Cortex of kidney (tissue), 1 donor: ENCODE results near the gene RANBP6.
"Not testable (repeated sequence)": the region's sequence is repeated elsewhere in the genome, so short reads cannot be mapped to it uniquely, and the experiment has no call there.

Experiments
- DNase-seq: peaks from one replicate; lab custom pipeline; 2025; lab: John Stamatoyannopoulos, UW

Gene RANBP6

DNA sequence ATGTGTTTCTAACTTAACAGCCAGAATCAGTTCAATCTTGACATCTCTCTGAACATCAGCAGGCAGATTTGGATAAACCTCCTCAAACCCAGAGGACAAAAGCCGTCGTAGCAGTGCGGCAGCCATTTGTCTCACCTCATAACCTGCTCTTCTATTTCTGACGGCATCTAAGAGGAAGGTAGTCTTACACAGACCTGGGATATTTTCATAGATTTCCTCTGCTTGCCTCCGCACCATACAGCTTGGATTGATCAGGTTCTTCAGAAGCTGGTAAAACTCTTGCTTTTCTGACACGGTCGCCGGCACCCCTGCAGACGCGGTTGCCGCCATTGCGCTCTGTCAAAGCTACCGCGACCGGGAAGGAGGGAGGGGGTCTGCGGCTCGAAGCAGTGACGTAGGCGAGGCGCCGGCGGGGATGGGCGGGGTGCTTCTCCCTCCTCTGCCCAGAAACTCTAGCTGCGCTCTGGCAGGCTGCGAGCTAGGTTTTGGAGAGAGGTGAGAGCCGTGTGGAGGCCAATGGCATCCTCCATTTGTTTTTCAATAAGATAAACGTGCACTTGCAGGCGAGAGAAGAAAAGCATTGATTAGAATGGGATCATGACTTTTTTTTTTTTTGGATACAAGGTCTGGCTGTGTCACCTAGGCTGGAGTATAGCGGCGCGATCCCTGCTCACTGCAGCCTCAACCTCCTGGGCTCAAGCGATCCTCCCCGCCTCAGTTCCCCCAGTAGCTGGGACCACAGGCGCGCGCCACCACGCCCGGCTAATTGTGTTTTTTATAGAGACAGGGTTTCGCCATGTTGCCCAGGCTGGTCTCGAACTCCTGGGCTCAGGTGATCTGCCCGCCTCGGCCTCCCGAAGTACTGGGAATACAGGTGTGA is at the start of gene RANBP6:
RANBP6 (minus strand) TSS at position 347 of the 880 bp plus-strand sequence; CDS start at position 330, 17 bp downstream.
- peak; percentile 14 for DNase-seq

DNA sequence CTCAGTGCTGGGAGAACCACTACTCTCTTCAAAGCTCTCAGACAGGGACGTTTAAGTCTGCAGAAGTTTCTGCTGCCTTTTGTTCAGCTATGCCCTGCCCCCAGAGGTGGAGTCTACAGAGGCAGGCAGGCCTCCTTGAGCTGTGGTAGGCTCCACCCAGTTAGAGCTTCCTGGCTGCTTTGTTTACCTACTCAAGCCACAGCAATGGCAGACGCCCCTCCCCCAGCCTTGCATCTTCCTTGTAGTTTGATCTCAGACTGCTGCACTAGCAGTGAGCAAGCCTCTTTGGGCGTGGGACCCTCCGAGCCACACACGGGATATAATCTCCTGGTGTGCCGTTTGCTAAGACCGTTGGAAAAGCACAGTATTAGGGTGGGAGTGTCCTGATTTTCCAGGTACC is 47.7 kb upstream of the RANBP6 start:
- not testable (repeated sequence) for DNase-seq

DNA sequence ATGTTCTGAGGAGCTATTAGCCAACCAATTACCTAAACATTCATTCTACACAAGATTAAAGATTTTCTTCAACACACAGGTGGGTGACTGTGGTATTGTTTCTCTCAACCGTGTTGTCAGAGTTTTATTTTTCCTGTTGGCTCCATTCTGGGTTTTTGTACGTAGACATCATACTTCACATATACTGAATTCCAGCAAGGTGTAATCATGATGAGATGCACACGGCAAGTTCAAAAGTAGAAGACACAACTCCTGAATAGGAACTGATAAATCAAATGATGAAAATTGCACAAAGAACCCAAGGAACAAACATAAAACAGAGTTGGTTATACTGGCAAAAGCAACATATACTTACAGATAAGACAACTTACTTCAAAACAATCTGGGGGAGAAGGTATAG is 40.2 kb upstream of the RANBP6 start:
- DNase-seq = no peak

DNA sequence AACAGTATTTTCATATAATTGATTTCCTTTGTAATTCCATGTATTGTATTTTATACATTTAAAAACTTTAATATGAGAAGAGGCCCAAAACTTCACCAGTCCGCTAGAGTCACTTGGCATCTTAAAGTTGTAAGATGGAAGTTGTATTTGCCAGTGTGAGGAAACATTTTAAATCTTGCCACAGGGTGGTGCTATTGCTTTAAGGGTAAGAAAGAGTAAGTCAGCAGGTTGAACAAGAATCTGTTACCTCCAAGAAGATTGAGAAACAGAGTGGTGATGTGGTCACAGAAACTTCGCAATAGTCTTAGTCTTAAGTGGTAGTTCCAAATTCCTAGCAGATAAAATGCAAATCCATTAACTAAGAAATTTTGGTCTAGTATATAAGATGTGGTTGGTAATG is 39.8 kb upstream of the RANBP6 start:
- no peak for DNase-seq

DNA sequence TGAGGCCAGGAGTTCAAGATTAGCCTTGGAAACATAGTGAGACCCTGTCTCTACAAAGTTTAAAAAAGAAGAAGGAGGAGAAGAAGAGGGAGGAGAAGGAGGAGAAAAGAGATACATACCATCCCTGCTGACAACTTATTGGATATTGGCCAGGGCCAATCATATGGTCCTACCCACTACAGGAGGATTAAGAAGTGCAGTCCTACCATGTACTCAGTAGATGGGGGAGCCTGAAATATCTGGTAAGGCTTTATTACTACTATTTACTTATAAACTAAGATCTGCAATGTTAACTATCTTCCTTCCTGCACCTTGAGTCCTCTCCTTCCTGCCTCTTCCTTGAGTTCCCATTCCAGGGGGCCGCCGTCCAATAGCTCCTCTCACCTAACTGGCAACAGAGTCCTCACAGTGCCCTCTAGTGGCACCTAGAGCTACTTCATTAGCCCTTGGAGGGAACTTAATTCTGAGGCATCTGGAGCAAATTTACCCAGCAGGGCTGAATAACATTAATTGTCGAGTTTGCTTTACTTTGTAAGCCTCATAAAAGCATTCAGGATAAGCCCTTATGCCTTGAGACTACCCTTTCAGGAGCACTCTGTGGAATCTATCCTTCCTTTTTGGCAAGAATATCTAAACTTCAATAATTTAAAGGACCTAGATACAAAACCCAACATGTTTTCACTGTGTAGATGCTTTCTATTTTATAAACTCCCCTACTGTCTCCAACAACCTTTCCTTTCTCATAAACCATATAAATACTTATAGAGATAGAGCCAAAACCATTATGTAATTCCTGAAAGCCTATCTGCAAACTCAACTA is 39.1 kb upstream of the RANBP6 start:
- DNase-seq = no peak

DNA sequence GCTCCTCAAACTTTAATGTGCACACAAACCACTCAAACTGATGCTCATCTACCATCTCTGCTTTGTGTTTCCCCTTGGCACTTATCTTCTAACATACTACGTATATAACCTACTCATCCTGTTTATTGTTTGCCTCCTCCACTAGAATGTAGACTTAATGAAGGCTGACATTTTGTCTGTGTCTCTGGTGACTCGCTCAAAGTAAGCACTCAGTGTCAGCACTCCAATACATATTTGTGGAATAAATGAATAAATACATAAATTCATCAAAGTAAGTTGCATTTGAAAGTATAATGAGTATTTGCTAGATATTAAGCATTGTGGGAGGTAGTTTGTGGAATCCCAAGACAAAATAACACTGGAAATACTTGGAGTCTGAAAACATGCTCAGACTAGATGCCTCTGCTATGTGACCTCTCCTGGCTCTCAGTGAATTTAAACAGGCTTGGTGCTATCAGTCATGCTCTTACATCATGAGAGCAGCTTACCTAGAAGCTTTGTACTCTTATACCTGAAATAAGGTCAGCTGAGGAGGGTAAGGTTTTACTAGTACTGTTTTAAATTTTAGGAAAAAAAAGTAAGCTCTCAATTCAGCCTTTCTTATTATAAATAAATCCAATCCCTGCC is 37.0 kb upstream of the RANBP6 start:
- DNase-seq = no peak

DNA sequence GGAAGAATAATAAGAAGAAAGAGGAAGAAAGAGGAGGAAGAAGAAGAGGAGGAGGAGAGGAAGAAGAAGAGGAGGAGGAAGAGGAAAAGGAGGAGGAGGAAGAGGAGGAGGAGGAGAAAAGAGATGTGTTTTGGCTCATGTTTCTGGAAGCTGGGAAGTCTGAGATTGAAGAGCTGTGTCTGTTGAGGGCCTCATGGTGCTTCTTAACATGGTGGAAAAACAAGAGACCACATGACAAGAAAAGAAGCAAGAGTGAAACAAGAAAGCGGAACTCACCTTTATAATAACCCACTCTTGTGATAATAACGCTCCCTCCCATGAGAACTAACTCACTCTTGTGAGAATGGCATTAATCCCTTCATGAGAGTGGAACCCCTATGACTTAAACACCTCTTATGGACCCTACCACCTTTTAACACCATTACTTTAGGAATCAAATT is 36.1 kb upstream of the RANBP6 start:
- DNase-seq = no peak

DNA sequence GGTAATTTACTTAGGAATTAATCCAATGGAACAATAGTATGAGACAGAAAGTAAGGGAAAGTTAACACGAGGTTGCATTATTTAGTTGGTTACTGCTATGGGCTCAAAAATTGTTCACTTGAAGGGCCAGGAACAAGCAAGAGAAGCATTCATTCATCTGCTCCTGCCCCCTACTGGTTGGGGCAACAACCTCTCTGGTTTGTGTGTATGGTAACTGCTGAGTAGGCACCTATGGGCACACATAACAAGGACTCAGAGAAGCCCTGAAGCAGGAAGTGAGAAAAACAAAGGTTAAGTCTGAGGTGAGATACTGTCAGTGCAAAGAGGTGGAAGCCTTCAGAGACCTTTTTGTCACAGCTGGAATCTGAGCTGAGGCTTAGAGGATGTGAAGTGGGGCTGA is 34.4 kb upstream of the RANBP6 start:
- DNase-seq = no peak

DNA sequence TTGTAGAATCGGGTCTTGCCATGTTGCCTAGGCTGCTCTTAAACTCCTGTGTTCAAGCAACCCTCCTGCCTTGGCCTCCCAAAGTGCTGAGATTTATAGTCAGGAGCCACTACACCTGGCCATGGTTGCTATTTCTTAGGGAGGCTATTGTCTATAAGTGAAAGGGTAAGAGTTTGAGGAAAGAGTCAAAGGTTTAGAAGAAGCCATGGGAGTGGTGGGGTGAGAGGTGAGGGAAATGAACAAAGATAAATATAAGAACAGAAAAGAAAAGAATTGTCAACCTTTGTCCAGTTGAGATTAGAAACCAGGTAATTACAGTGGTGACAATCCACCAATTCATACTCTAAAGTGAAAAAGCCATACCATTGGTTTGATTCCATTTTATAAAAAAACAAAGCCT is 32.6 kb upstream of the RANBP6 start:
- no peak for DNase-seq

DNA sequence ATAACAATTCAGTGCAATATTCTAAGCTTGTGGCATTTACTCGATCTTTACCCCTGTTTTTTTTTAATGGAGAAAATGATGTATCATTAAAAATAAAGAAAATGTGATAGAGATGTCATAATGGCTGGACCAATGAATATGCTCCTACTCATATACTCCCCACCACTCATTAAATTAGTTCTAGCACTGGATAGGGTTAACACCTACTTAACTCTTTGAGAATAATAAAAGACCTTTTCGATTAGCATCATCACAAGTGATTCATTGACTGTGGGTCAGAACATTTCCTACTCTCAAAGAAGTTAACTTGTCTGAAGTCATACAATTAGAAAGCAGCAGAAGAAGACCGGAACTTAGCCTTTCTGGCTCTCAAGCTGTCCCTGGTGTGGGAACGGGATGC is 31.6 kb upstream of the RANBP6 start:
- DNase-seq = no peak

DNA sequence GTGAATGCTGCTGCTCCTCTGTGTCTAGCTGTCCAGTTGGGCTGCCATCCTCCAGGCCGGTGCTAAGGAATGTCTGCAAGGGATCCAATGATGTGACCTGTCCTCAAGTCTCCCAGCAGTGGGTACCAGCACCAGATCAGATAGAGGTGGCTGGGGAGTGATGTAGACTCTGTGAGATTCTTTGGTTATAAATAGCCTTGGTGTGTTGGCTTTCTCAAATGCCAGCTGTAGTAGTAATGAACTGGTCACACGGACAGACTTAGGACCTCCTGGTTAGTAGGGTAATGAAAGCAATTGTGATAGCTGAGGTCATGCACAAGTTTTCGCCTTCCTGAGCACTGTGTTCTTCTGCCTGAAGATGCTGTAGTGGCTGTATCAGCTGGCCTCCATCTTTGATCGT is 29.9 kb upstream of the RANBP6 start:
- no peak for DNase-seq

DNA sequence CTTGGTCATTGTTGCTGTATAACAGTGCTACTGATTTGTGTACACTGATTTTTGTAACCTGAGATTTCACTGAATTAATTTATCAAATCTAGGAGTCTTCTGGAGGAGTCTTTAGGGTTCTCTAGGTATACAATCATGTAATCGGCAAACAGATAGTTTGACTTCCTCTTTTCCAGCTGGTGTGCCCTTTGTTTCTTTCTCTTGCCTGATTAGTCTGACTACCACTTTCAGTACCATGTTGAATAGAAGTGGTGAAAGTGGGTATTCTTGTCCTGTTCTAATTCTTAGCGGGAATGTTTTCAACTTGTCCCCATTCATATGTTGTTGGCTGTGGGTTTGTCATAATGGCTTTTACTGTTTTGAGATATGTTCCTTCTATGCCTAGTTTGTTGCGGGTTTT is 24.7 kb upstream of the RANBP6 start:
- DNase-seq = no peak

DNA sequence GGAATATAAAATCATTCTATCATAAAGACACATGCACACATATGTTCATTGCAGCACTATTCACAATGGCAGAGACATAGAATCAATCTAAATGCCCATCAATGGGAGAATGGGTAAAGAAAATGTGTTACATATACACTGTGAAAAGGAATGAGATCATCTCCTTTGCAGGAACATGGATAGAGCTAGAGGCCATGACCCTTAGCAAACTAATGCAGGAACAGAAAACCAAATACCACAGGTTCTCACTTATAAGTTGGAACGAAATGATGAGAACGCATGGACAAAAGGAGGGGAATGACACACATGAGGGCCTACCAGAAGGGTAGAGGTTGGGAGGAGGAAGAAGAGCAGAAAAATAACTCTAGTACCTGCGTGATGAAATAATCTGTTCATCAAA is 21.0 kb upstream of the RANBP6 start:
- no peak for DNase-seq

DNA sequence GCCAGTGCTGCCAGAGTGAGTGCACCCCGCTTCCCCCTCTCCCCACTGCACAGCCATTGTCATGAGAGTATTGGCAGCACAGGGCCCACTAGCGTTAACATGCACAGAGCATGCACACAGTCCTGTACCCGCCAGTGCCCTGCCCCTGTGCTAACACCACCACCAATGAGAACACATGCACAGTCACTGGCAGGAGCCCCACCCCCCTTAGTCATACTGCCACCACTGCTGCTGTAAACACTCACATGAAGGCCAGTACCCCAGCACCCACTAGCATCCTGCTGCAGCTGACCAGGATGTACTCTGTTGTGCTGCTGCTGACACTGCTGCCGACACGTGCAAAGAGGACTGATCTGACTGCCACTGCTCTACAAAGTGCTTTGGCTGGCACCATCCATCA is 19.5 kb upstream of the RANBP6 start:
- DNase-seq = no peak

DNA sequence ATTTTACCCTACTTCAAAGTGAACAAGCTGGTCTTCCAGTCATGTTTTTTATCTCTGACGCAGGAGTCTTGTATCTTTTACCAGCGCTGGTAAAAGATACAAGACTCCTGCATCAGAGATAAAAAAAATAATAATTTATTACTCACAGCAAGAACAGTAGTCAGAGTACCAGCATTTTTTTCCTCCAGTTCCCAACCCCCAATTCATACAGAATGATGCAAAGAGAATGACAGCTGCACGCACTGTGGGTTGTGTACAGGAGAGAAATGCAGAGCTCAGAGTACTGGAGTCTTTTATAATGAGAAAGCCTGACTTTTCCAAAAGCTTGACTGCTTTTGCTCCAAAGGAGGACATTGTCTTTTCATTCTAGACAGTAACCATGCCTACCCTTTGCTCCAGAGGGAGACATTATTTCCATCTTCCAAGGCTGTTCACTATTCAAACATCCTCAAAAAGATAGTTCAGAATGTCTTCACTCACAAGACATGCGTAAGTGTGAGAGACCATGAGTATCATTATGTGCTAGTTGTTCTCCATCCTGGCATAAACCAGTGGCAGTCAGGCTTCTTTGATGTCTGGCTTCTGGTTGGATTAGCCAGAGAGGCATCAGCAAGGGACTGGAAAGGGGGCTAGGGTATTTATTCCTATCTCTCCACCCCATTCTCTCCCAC is 14.3 kb upstream of the RANBP6 start:
- DNase-seq = no peak

DNA sequence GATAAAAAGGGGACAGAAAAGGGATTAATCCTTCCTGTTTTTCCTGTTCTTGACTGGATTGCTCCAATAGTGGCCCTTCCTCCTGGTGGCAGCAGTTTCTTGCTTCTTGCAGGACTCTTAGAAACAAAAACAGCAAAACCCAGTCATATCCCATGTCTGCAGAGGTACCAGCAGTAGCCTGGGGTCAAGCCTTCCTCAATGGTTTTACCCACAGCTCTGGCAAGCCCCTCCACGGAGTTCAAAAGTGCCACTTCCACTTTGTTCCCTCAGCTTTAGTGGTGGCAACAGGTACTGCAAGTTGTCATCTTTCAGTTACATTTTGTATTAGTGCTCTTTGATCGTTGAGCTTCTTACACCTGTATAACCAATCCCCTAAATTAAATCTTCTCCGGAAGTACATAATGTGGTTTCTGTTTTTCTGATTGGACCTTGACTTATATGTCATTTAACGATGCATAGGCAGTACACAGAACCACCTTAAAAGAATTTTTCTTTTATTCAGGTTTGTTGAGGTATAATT is 8.7 kb upstream of the RANBP6 start:
- no peak for DNase-seq

DNA sequence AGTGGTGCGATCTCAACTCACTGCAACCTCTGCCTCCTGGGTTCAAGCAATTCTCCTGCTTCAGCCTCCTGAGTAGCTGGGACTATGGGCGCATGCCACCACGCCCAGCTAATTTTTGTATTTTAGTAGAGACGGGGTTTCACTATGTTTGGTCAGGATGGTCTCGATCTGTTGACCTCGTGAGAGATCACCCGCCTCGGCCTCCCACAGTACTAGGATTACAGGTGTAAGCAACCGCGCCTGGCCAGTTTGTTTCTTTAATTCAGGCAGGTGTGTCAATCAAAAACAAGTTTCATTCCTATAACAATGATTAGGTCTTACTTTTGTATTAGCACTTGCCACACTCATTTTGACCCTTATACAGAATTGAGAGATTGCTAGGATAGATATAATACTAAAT is 1.6 kb upstream of the RANBP6 start:
- DNase-seq = not testable (repeated sequence)

DNA sequence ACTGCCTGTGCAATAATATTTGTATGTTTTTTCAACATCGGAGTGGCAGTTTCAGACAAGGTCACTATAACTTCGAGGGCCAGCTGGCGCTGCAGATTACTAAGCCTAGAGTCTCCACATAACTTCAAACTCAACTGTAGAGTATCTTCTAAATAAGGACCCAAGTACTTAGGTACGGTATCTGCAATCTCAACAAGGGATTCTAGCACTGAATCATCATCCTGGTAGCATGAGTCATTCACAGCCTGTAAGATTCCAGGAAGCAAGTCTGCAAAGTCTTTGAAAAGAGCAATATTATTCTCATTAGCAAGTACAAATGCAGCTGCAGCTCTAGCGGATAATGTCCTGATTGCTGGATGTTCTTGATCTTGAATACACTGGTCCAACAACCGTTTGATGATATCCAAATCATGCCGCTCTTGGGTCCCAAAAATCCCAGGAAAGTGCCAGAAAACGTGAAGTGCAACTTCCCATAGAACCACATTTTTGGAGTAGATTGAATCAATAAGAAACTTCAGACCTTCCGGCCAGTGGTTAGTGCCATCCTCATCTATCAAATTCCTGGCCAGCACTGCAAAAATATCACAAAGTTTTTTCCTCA is 654 bp downstream of the RANBP6 start:
- no peak for DNase-seq

DNA sequence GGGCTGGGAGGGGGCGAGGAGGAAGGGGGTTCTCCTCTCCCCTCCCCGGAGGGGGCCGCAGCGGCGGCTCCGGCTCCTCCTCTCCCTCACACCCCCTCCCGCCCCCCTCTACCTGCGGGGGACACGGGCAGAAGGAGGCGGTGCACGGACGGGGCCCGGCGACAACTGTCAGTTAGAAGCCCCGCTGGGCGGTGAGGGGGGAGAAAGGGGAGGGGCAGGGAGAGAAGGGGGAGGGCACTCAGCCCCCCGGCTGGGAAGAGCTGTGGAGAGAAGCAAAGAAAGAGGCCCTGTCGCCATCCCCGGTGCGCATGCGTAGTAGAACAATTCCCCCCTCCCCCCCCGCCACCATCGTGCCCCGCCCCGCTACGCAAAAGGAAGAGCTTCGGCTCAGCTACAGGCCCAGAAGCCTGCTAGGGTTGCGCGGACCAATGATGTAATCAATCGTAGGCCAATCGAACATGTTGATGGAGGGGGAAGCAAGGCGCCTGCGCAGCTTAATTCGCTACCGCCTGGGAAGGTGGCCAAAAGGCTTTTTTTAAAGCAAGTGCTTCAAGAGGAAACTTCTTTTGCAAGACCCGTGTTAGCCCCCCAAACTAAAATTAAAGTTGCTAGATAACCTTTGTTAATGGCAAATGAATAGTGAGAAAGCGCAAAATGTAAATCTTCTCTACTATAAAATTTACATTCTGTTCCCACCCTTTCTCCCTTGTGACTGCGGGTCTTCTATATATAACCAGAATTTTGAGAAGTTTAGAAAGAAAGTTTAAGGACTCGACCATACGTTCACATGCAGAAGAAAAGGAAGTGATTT is 7.0 kb downstream of the RANBP6 start:
- no peak for DNase-seq

DNA sequence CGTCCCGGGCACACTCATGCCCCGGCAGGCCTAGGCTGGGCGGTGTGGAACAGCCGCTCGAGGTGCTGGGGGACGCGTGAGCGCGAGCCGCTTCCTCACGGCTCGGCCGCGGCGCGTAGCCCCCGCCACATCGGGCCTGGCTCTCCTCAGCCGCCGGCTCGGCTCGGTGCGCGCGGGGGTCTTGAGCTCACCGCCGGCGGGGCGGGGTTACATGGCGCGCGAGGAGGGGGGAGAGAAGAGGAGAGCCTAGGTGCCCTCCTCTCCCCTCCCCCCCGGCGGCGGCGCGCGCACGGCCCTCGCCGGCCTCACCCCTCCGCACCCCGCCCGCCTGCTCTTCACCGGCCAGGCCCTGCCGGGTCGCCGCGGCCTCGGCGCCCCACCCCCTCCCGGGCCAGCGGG is 7.7 kb downstream of the RANBP6 start:
- no peak for DNase-seq
